ENCODE results near the gene STK24. TPM values are rescaled to one million over a fixed set of nuclear protein-coding genes. Genes with fewer than 3 reads are reported as not detected.

The STK24 gene
- total RNA-seq, 1 donor from 2014 or later = 53.8 TPM

DNA sequence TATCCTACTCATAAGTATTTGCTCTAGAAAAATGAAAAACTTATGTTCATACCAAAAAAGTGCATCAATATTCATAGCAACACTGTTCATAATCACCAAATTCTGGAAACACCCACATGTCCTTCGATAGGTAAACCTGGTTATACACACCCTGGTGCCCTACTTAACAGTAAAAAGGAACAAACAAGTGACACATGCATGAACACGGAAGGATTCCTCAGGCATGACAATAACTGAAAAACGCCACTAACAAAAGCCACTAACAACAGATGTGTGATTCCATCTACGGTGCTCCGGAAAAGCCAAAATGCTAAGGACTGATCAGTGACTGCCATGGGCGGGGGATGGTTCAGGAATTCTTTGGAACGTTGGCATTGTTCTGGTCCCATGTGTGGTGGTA is 65.5 kb downstream of the STK24 start:
- DNase-seq = no peak

DNA sequence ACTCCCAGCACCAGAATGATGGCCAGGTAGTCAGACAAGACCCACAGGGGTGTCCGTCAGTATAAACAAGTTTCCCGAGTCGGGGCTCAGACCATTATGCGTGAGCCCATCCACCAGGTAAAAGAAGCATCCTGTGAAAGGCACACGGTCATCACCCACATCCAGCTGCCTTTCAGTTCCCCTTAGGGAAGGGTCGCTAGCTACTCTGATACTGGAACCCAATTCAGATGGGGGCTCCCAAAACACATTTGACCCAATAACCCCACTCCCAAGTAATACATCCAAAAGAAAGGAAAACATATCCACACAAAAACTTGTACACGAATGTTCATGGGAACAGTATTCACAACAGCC is 66.8 kb downstream of the STK24 start:
- no peak for DNase-seq

DNA sequence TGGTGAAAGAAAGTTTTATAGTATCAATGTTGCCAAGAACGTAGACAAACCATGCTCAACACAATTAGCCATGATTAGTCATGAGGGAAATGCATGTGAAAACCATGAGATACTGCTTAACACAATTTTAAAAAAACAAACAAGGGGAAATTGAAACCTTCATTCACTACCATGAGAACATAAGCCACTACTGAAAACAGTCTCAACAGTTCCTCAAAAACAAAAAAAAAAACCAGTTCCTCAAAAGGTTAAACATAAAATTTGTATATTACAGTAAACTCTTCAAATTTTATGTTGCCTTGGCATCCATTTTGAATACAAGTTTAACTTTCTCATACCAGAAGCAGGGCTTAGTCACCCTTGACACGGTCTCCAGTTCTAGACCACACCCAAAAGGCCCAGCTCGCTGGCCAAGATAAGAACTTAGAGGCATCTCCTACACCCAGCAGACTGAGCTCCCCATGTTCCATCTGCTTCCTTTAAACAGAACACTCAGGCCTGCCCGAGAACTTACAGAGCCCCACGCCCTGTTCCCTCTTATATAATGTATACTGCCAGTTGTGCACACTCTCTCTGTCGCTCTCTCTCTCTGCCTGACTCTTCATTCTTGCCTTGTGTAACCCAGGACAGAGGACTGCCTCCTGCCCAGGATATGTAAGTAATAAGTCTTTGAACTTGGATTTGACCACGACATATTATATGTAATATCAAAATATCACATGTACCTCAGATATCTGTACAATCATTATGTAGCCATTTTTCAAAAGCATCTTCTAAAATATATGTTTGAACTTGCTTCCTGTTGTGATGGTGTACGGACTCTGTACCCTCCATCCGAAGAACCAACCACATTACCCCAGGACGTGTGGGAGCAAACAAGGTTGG is 67.4 kb downstream of the STK24 start:
- peak; percentile 34 for DNase-seq

DNA sequence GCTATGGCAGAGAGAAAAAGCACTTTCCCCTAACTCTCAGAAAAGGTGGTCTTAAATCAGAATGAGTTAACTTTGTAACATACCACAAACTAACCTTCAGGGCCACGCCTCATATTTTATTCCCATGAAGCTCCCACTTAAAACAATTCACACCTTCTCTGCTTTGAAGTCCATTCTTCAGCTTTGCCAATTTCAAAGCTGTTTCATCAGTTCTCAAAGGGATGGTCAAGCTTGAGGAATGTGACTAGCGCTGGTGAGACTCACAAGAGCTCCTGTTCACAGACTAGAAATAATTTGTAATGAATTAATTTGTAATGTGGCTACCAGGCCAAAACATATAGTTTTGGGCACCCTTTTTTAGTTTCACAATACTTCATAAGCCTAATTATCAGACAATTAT is 68.2 kb downstream of the STK24 start:
- DNase-seq = no peak

DNA sequence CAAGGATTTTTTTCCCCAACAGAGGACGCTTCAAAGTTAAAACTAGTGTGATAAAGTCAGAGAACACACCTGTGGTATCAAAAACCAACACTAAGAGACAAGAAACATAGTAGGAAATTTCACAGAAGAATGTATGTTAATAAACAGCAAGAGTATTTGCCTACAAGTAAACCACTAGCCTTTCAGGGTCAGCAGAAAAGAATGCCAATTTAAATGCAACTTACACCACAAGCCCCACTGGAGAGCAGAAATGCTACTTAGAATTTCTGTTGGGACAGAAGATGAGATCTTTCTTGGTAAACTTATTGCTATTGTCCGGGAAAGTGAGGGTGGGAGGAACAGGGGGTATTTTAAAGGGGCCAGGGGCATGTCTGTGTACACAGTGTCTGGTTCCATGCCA is 68.6 kb downstream of the STK24 start:
- no peak for DNase-seq

DNA sequence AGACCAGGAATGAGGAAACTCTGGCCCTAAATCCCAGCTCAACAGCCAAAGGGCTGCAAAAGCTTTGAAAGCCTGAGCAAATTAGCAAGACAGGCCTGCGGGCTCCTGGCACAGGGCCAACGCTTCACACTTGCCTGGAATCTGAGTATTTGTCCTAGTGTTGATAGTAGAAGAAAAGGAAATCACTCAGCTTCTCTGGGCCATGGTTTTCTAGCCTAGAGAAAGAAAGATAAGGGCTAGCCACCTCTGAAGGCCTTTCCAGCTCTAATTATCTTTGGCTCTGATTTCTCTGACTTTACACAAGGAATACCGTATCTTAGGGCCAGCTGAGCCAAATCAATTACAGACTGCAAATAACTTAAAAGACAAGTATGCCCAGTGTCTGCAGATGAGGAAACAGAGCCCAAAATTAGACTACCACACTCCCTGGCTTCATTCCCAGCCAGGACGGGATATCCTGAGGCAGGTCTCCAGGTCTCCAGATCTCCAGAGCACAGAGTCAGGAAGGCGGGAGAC is 69.6 kb downstream of the STK24 start:
- DNase-seq = no peak

DNA sequence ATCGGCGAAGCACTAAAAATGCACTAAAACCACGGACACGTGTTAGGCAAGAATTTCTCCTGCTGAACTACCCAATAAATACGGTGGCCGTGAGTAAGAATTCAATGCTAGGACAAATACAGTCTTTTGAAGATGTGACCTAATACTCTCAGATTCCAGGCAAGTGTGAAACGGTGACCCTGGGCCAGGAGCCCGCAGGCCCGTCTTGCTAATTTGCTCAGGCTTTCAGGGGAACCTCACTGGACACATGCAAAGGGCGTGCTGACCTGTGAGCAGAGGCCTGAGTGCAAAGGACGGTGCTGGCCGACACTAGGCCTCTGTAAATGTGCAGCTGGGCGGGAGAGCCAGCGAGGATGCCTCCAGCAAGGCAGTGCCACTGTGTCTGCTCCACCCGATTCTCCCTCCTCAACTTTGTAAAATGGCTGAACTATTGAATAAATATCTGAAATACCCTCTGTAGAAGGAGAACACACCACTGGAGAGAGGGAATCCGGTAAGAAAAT is 70.1 kb downstream of the STK24 start:
- DNase-seq = no peak

DNA sequence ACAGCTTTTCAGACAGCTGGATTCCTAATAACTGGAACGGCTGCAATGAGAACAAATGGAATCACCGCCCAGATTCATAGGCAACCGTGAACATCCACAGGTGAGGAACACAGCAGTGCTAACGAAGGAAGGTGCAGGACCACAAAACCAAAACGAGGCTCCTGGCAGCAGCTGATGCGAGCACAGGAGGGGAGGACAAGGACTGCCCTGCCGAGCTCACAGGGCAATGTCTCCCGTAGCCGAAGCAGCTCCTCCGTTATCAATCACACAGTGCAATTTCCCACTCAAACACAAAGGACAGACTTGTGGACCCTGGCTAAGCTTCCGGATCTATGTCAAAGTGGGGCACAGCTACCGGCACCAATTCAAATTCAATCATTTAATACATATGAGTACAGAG is 70.6 kb downstream of the STK24 start:
- DNase-seq = no peak

DNA sequence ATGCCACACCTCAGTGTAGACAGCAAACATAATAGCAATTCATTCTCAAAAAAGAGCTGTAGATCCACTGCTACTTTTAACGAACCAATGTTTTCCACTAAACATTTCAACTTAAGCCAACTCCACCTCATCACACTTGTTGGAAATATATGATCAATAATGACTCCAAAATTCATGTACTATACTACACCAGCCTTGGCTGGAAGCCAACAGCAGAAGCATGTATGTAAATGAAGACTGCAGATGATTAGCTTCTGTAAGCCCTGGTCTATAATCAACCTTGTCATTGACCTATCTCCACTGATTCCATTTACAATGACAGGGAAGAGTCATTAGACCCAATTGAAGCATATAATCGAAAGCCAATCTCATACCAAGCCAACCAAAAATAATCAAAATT is 71.7 kb downstream of the STK24 start:
- no peak for DNase-seq

DNA sequence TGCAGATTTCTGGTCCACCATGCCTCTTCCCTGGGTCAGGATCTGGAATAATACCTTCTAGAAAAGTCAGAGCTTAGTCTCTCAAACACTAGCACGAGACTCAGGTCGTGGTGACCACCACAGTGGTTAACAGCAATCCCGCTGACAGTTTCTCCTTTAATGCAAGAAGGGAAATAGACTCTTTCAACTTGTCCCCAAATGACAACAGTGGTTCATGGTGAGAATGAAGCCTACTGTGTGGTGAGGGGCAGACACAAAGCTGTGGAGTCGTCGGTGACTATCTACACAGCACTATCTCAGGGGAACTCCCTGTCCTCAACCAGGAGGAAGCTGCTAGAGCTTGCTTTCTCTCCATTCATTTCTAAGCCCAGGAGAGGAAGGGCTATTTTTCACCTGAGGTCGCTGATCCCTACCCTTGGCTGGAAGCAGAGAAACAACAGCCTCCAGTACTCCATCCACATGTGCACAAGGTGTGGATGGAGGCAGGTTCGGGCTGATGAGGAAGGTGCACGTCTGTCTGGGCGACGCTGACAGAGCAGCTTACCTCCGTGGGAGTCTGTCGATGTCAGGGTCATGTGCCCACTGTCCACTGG is 72.4 kb downstream of the STK24 start:
- no peak for DNase-seq

DNA sequence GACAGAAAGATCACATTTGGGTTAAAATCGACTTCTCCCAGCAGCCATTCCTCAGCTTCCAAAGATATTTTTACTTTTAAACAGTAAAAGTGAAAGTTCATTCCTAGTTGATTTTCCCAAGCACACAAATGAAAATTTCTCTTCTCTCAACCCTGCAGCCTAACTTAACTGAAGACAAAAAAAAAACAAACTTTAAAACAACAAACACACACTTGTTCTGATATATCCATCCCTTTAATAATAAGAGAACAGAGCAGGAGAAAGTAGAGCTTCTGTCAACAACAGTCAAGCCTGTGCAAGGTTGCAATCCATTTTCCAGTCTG is 72.9 kb downstream of the STK24 start:
- no peak for DNase-seq

DNA sequence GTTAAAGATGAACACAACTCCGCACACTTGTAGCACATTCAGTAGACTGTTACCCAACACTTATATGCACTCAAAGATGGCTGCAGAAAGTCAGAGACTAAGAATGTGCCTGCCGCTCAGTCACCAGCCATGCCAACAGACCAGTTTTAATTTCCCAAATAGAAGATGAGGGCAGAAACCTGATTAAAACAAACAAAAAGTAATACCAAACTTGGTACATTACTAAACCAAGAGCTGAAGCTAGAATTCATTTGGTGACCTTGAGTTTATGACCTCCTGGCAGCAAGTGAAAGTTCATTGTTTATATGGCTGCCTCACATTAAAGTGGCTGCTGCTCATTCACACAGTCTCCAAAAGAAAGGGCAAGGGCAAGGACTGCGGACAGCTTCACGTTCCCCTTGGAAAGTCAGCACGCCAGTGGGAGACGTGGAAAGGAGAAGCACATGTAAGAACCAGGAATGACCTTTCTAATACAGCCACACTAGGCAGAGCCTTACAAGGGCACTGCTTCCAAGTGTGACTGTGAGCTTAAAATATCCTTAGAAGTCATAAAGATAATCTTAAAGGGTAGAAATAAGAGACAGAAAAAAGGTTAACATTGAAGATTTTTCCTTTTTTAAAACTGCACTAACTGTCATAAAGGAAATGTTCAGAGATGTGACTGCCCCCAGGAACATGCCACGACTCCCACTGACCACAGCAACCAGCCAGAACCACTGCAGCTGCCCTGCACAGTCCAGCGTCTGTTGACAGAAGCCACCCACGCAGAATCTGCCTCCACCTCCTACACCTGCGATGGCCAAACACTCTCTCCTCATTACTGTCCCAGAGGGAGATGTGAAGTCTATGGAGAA is 73.5 kb downstream of the STK24 start:
- no peak for DNase-seq

DNA sequence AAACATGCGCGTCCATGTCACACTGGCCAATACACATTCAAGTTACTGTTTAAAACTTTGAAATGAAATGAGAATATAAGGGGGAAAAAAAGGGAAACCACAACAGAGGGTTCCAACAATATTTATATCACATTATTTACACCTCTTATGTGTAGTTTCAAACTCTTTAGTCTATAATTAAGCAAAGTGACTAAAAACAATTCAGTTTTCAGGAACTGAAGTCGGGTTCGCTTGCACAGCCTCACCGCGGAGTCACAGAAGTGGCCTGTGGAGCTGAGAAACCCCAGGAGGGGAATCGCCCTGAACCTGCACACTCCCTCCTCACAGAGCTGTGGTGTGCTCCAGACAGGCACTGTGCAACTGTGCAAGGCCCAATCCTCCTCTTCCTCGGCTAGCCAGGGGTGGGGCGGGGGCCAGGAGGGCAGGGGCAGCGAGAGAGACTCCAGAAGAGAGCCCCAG is 75.9 kb downstream of the STK24 start:
- DNase-seq = no peak

DNA sequence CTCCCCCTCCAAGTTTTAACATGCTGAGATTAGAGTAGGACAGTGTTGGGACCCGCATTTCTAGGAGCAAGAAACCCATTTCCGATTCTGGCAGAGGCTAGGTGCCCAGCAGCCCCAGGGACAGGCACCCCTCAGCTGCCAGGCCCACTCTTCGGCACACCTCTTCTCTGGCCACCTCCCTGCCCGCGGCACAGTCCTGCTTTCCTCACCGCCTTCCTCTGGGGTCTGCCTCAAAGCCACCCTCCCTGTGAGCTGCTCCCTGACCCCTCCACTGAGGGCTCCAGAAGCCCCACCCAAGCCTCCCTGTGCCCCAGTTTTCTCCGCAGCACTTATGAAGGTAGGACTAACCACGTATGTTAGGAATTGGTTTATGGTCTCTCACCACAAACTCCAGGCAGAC is 79.9 kb downstream of the STK24 start:
- DNase-seq = no peak

DNA sequence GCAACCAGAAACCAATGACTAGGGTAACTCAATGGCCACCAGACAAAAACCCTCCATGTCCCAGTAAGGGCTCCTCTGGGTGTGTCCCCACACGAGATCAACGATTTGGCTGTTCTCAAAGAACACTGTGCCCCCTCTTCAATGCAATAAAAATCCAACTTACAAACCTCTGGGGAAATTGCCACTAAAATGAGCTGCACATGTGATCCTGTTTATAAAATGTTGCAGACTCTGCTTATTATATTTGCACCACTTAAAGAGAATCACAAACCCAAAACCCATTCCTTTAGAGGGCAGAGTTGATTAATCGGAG is 80.5 kb downstream of the STK24 start:
- DNase-seq = peak; percentile 24

DNA sequence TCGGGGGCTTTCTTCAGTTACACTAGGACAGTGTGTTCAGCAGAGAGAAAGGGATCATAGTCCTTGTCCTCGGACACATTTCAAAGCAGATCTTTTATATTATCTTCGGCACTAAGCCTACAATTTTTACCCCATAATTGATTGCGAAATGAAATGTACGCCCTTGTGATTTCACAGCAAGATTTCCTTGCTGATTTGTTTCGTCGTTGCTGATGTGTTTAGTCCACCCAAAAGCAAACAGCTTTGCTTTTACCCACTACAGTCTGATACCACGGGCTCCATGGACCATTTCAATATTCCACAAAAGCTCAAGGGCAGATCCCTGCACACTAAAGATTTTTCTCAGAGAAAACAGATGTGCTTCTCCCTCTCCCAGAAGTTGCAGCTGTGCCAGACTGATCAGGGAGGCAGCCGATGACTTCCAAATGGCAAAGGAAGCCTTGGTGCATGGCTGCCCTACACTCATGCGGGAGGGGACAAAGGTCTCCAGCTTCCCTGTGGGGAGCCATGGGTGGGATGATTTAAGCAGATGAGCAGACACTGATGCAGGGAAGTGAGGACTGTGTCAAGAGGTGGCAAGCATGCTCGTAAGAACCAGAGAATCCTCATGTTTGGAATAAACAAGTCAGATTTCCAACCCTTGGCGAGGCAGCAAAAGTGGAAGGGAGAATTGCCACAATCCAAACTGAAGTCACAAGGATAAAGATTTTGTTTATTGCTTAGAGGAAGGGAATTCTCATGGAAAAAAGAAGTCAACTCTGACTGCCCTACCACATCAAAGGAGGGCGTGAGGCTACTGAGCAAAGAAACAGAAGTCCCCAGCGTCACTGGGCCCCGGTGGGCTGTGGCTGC is 81.1 kb downstream of the STK24 start:
- peak; percentile 53 for DNase-seq

DNA sequence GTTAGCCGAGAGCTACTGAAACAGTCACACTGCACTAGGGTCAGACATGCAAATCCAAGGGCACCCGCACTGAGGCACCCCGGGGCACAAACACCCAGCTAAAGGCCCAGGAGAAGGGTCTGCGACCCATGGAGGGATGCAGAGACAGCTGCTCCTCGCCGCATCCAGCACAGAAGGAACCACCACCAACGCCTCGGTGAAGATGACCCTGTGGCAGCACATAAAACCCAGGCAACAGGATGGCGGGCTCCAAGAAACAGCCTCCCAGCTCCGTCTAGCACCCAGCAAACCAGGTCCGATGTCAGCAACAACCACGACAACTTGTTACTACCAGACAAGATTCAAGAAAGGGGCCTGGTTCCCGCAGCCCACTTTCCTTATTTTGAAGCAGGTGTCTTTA is 82.1 kb downstream of the STK24 start:
- DNase-seq = no peak

DNA sequence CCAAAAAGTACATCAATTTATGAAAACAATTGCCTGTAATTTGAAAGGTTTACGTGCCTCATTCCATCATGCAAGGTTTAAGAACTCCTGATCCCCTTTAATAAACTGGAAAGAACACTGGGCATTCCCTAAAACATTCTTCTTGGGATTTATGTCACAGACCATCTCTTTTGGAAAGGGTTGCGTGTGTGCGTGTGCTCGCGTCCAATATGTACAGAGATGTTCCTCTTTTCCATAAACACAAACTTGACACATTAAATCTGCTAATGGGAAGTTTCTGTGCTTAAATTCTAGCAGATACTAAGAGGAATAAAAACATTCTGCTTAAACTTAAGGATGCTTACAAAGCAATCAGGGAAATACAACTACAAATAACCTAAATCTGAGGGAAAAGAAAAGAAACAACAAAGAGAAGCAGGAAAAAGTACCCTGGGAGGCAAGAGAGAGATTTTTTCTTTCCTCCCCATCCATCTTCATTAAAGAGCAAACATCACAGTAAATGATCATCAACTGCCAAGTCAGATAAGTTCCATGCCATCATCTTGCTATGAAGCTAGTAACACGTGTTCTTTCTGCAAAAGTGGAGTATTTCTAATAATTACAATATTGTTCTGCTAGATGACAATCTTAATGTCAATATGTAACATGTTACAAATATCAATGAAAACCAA is 83.7 kb downstream of the STK24 start:
- no peak for DNase-seq

DNA sequence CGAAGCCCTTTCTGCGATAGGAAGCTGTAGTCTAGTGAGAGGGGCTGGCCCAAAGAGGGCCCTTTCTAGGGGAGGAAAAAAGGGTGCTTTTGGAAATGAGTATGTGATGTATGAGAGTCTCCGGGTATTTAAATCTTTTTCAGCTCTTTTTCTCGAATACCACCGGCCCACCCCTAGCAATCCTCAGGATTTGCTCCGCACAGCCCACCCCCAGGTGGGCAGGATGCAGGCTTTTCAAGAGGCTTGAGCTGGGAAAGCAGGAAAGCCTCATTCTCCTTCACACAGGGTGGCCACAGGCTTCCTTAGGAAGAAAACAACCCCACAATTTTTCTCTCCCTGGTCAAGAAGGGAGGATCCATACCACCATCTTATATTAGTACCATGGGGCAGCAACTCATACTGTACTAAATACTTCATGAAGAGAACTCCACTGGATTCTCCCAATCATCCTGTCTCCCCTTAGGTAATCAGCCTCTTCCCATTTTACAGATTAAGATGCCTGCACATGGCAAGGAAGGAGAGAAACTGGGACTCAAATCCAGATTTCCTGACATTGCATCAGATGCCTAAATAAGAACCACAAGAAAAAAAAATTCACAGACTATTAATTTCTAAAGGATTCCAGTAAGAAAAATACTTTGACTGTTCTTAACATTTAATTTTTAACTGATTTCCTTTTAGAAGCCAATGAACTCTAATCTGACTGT is 84.4 kb downstream of the STK24 start:
- no peak for DNase-seq

DNA sequence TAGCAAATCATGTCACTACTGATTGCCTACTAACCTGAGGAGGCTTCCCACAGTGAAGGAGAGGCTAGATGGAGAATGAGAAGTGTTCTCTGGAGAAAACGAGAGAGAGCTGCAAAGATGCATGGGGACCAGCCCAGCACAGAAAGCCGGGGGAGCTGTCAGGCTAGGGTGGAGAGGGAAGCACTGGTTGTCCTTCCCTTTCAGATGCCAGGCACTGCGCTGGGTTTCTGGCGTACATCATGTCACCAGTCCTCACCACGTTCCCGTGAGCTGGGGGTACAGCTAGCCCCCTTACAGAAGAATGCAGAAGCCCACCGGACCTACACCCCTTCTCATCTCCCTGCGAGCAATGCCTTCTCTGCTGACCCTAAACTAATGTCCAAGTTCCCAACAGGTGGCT is 86.0 kb downstream of the STK24 start:
- DNase-seq = no peak
